ENCODE measurements around the gene TEX13D. TPM values are rescaled to one million over a fixed set of nuclear protein-coding genes. Genes with fewer than 3 reads are reported as not detected.
"Not testable (repeated sequence)": the region's sequence is repeated elsewhere in the genome, so short reads cannot be mapped to it uniquely, and the experiment has no call there.

TEX13D gene
- polyA plus RNA-seq (2011; rRNA removed) (not detected in 2 replicates), polyA minus RNA-seq (2011; rRNA and poly(A)+ RNA removed) (not detected in 2 replicates)

DNA sequence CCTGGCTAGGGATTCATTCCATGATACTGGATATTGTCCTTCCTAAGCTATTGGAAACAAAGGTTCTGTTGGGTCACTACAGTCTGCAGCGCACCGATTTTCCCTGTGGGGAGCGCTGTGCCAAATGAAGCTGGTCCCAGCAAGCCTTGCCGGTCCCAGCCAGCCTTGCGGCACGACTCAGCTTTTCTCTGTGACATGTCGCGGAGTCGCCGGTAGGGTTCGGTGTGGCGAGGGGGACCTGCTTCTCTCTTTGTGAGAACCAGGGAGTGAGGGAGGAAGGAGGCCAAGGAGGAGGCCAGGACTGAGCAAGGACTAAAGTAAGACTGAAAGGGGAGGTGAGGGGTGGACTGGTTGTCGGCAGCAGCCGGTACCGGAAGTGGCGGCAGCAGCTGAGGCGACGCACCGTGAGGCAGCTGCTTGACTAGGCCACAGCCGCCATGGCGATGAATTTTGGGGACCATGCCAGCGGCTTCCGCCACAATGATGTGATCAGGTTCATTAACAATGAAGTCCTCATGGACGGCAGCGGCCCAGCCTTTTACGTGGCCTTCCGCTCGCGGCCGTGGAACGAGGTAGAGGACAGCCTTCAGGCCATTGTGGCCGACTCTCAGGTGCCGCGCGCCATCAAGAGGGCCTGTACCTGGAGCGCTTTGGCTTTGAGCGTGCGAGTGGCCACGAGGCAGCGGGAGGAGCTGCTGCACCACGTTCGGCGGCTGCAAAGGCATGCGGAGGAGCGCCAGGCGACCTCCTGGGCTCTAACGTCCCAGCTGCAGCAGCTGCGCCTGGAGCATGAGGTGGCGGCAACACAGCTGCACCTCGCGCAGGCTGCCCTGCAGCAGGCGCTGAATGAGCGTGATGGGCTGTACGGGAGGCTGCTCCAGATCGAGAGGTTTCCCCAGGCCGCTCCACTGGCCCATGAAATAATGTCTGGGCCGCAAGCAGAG, at the start of gene TEX13D:
TSS of gene TEX13D (plus strand) at position 180 of the 944 bp plus-strand sequence. CDS start at position 438, 258 bp downstream.
- Histone ChIP-seq H3K9me3 (ENCODE audit: control insufficient read depth, insufficient read depth, low read length) (no peaks in the 10 kb centered on the region), H3K4me3 (ENCODE audit: low read depth, low read length) (no peak within 1 kb of the TSS), H3K27me3 (ENCODE audit: control insufficient read depth, insufficient read depth, low read length) (no peaks in the 10 kb centered on the region), H3K27ac (ENCODE audit: low read depth, low read length) (no peak within 1 kb of the TSS)
- POLR2A ChIA-PET: no interaction called here
- CTCF ChIA-PET: no interaction called here
- TF ChIP-seq, protein P1, sequence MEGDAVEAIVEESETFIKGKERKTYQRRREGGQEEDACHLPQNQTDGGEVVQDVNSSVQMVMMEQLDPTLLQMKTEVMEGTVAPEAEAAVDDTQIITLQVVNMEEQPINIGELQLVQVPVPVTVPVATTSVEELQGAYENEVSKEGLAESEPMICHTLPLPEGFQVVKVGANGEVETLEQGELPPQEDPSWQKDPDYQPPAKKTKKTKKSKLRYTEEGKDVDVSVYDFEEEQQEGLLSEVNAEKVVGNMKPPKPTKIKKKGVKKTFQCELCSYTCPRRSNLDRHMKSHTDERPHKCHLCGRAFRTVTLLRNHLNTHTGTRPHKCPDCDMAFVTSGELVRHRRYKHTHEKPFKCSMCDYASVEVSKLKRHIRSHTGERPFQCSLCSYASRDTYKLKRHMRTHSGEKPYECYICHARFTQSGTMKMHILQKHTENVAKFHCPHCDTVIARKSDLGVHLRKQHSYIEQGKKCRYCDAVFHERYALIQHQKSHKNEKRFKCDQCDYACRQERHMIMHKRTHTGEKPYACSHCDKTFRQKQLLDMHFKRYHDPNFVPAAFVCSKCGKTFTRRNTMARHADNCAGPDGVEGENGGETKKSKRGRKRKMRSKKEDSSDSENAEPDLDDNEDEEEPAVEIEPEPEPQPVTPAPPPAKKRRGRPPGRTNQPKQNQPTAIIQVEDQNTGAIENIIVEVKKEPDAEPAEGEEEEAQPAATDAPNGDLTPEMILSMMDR (IDR thresholded peaks at IDR 0.05; ENCODE audit: low read depth, low read length): no peak
- DNase-seq (ENCODE audit: low read depth, low spot score): no peak

DNA sequence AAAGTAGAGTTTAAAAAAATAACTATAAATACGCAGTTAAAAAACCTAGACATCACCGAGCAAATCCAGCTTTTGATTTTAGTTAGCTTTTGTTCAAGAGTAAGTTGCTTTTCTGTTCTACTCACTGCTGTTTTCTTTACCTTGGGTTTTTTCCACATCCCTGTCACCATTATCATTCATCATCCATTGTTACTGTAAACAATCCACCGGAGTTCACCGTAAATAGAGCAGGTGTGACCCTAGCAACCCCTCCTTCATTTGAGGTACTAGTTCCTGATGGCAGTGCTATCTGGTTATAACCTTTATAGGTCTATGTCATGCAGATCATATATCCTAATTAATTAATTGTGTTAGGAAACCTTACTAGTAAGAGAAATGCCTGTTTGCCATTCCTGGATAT, 43.0 kb upstream of the TEX13D start:
- no peaks in the 10 kb centered on the region for H3K9me3 ChIP-seq (ENCODE audit: control insufficient read depth, insufficient read depth, low read length)
- H3K4me3 ChIP-seq (ENCODE audit: low read depth, low read length): no peak overlapping the region
- POLR2A ChIA-PET: no interaction called here
- CTCF ChIA-PET: no interaction called here
- H3K27me3 ChIP-seq (ENCODE audit: control insufficient read depth, insufficient read depth, low read length): no peaks in the 10 kb centered on the region
- no peak for DNase-seq (ENCODE audit: low read depth, low spot score)
- TF ChIP-seq, protein P1 (IDR thresholded peaks at IDR 0.05; ENCODE audit: low read depth, low read length): no peak
- H3K27ac ChIP-seq (ENCODE audit: low read depth, low read length): no peak overlapping the region

DNA sequence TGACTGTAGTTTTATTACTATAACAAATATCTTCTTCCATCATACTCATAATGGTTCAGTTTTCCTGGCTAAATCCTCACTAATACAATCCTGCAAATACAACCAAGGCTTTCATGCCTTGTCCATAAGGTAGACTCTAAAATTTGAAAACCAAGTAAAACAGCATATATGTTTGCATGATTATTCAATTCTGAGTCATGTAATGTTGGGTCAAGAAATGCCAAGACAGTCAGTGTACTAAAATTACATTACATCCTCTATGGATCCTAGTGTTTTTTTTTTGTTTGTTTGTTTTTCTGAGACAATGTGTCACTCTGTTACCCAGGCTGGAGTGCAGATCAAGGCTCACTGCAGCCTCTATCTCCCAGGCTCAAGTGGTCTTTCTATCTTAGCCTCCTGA, 38.6 kb upstream of the TEX13D start:
- POLR2A ChIA-PET: no interaction called here
- Histone ChIP-seq H3K27me3 (ENCODE audit: control insufficient read depth, insufficient read depth, low read length) (no peaks in the 10 kb centered on the region), H3K9me3 (ENCODE audit: control insufficient read depth, insufficient read depth, low read length) (no peaks in the 10 kb centered on the region), H3K27ac (ENCODE audit: low read depth, low read length) (no peak overlapping the region), H3K4me3 (ENCODE audit: low read depth, low read length) (no peak overlapping the region)
- CTCF ChIA-PET: no interaction called here
- TF ChIP-seq, protein P1 (IDR thresholded peaks at IDR 0.05; ENCODE audit: low read depth, low read length): no peak
- no peak for DNase-seq (ENCODE audit: low read depth, low spot score)

DNA sequence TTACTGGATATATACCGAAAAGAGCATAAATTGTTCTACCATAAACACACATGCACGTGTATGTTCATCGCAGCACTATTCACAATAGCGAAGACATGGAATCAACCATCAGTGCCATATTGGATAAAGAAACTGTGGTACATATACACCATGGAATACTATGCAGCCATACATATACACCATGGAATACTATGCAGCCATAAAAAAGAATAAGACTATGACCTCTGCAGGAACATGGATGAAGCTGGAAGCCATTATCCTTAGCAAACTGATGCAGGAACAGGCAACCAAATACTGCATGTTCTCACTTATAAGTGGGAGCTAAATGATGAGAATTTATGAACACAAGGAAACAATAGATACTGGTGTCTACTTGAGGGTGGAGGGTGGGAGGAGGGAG, 33.1 kb upstream of the TEX13D start:
- H3K9me3 ChIP-seq (ENCODE audit: control insufficient read depth, insufficient read depth, low read length); CTCF ChIA-PET; H3K27ac ChIP-seq (ENCODE audit: low read depth, low read length); H3K4me3 ChIP-seq (ENCODE audit: low read depth, low read length); DNase-seq (ENCODE audit: low read depth, low spot score); H3K27me3 ChIP-seq (ENCODE audit: control insufficient read depth, insufficient read depth, low read length); POLR2A ChIA-PET: not testable (repeated sequence)

DNA sequence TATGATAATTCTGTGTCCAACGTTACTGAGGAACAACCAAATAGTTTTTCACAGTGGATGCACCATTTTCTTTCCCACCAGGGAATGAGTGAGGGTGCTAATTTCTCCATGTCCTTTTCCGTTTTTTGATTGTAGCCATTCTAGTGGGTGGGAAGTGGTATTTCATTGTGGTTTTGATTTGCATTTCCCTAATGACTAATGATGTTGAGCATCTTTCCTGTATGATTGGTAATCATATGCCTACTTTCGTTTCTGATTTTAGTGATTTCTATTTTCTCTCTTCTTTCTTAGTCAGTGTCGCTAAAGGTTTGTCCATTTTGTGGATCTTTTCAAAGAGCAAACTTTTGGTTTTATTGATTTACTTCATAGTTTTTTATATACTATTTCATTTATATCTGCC, 32.1 kb upstream of the TEX13D start:
- Histone ChIP-seq H3K9me3 (ENCODE audit: control insufficient read depth, insufficient read depth, low read length) (no peaks in the 10 kb centered on the region), H3K27ac (ENCODE audit: low read depth, low read length) (no peak overlapping the region), H3K4me3 (ENCODE audit: low read depth, low read length) (no peak overlapping the region), H3K27me3 (ENCODE audit: control insufficient read depth, insufficient read depth, low read length) (no peaks in the 10 kb centered on the region)
- CTCF ChIA-PET: no interaction called here
- POLR2A ChIA-PET: no interaction called here
- DNase-seq (ENCODE audit: low read depth, low spot score): no peak
- TF ChIP-seq, protein P1 (IDR thresholded peaks at IDR 0.05; ENCODE audit: low read depth, low read length): no peak

Measured in AG04450 (cell line).